Breast epithelium (tissue), 4 donors: ENCODE results near the gene PP2D1. TPM values are rescaled to one million over a fixed set of nuclear protein-coding genes. Genes with fewer than 3 reads are reported as not detected.
A peak's percentile ranks its signal among the peaks of the same experiment; 100 is the strongest.

ENCODE experiments used
- DNase-seq, 2 donors: peaks; one replicate each; pipeline ENCODE4 v3.0.0-alpha.2; 2019; ENCODE audit warnings: low spot score in 2 of 2
- H3K27ac ChIP-seq, 2 donors: fragments of 200-600 bp; sonication (generic) in 1 of 2; one replicate each; pipeline ENCODE4 v1.5.1; 2016 to 2019; ENCODE audit warnings: mild to moderate bottlenecking in 1 of 2
- H3K27me3 ChIP-seq, 2 donors: fragments of 200-600 bp; sonication (generic) in 1 of 2; one replicate each; pipeline versions ENCODE4 v1.5.1 to v1.6.0; 2017 to 2019; ENCODE audit warnings: control low read depth in 1 of 2, mild to moderate bottlenecking in 1 of 2
- H3K36me3 ChIP-seq: fragments of 200-600 bp; one replicate; pipeline ENCODE4 v1.5.1; 2019
- H3K4me1 ChIP-seq, 2 donors: fragments of 200-600 bp; sonication (generic); one replicate each; pipeline ENCODE4 v1.5.1; 2016 to 2019; ENCODE audit warnings: control low read depth in 1 of 2
- H3K4me3 ChIP-seq, 3 donors: fragments of 200-600 bp; sonication (generic); 1 replicate in 2 of 3; 2 replicates in 1 of 3; pipeline ENCODE4 v1.5.1; 2016 to 2019; ENCODE audit warnings: mild to moderate bottlenecking in 3 of 3, moderate library complexity in 2 of 3
- H3K9me3 ChIP-seq, 2 donors: fragments of 200-600 bp; sonication (generic) in 1 of 2; one replicate each; pipeline ENCODE4 v1.5.1; 2016 to 2019; ENCODE audit warnings: control low read depth in 1 of 2
- CTCF ChIP-seq, 3 donors: fragments of 450-650 bp; IDR thresholded peaks; one replicate each; pipeline ENCODE4 v1.5.1; 2016 to 2017; ENCODE audit warnings: antibody characterized with exemption in 3 of 3, mild to moderate bottlenecking in 3 of 3, moderate library complexity in 3 of 3
- POLR2A ChIP-seq: fragments of 450-650 bp; IDR thresholded peaks from one replicate; pipeline ENCODE4 v1.6.1; 2016; ENCODE audit warnings: antibody characterized with exemption, mild to moderate bottlenecking, moderate library complexity
- POLR2AphosphoS5 ChIP-seq, 3 donors: sonication (generic); formaldehyde crosslinking; IDR thresholded peaks; one replicate each; pipeline ENCODE4 v1.6.1; 2017; ENCODE audit warnings: antibody characterized with exemption in 3 of 3
- intact Hi-C: fragments of 100-400 bp; cut with DNase I; formaldehyde crosslinking; loops from one replicate; pipeline ENCODE4 v1.15.1; 2023; ENCODE audit warnings: low total_unique reads
- total RNA-seq, 3 donors: library from RNA; depleted of rRNA; stranded (reverse); fragments of >200 nt; gene quantifications; one replicate each; pipeline ENCODE4 v1.1.0, GENCODE V29; 2016

The PP2D1 gene
- total RNA-seq, 3 donors from 2014 or later = not detected

GRCh38 chr3:19947549-19948225 is 64.4 kb downstream of the PP2D1 start:
- DNase-seq = peak; percentile 51 to 57

GRCh38 chr3:19946832-19947548 is 65.1 kb downstream of the PP2D1 start, which contains the start of gene RAB5A:
Gene RAB5A, plus strand, starts transcription at chr3:19947097. Its CDS starts 3,802 bp downstream, at chr3:19950899.
- Histone ChIP-seq H3K36me3 (no peaks in the 10 kb centered on the region), H3K27me3 (no peaks in the 10 kb centered on the region), H3K9me3 (no peaks in the 10 kb centered on the region), H3K4me1 (peaks cover 9 to 15% of the 10 kb centered on the region in 2 donors), H3K4me3 (peak within 1 kb of the TSS; percentile 91 to 100 (median 94)), H3K27ac (peak within 1 kb of the TSS; percentile 99 to 100)
- peak; percentile 97 to 99 (median 97) for TF ChIP-seq POLR2AphosphoS5 (IDR thresholded peaks at IDR 0.05)
- TF ChIP-seq POLR2A = peak; percentile 61
- TF ChIP-seq CTCF (IDR thresholded peaks at IDR 0.05) = peak in 1 of 3 donors; percentile 13
- peak; percentile 97 to 98 for DNase-seq
- intact Hi-C loops = no loop called here

More at GRCh38 chr3:19947549-19948225, 64.4 kb downstream of the PP2D1 start:
- Histone ChIP-seq H3K9me3 (no peaks in the 10 kb centered on the region), H3K4me3 (peak overlapping the region; percentile 91 to 100 (median 94)), H3K36me3 (no peaks in the 10 kb centered on the region), H3K27ac (peak overlapping the region; percentile 99 to 100), H3K4me1 (peaks cover 9 to 15% of the 10 kb centered on the region in 2 donors), H3K27me3 (no peaks in the 10 kb centered on the region)
- intact Hi-C loops = no loop called here
- peak in 1 of 3 donors; percentile 24 for TF ChIP-seq POLR2AphosphoS5 (IDR thresholded peaks at IDR 0.05)
- no peak for TF ChIP-seq CTCF (IDR thresholded peaks at IDR 0.05)
- TF ChIP-seq POLR2A = no peak

GRCh38 chr3:19945969-19946831 is 65.9 kb downstream of the PP2D1 start:
- intact Hi-C loops = no loop called here
- no peak for DNase-seq
- Histone ChIP-seq H3K4me3 (peak overlapping the region; percentile 91 to 100 (median 94)), H3K27me3 (no peaks in the 10 kb centered on the region), H3K9me3 (no peaks in the 10 kb centered on the region), H3K27ac (peak overlapping the region; percentile 99 to 100), H3K4me1 (peaks cover 9 to 15% of the 10 kb centered on the region in 2 donors), H3K36me3 (no peaks in the 10 kb centered on the region)
- no peak for TF ChIP-seq POLR2AphosphoS5 (IDR thresholded peaks at IDR 0.05)
- no peak for TF ChIP-seq POLR2A
- no peak for TF ChIP-seq CTCF (IDR thresholded peaks at IDR 0.05)

- H3K4me3 ChIP-seq = peak overlapping the region in 1 of 3 donors; percentile 91
- H3K27ac ChIP-seq = peak overlapping the region in 1 of 2 donors; percentile 100
- H3K9me3 ChIP-seq = no peaks in the 10 kb centered on the region
- TF ChIP-seq POLR2AphosphoS5 (IDR thresholded peaks at IDR 0.05) (no peak), POLR2A (no peak), CTCF (IDR thresholded peaks at IDR 0.05) (no peak)
- H3K27me3 ChIP-seq = no peaks in the 10 kb centered on the region
- H3K4me1 ChIP-seq = peaks cover 9 to 15% of the 10 kb centered on the region in 2 donors
- H3K36me3 ChIP-seq = no peaks in the 10 kb centered on the region
- no peak for DNase-seq
- intact Hi-C loops = no loop called here
Measured at GRCh38 chr3:19945534-19945933, 66.5 kb downstream of the PP2D1 start.
